H1 (cell line): ENCODE measurements around the gene PPP1R11. TPM values are rescaled to one million over a fixed set of nuclear protein-coding genes. Genes with fewer than 3 reads are reported as not detected.

Source experiments
- BCL11A ChIP-seq, 2 experiments: IDR thresholded peaks; one replicate each; pipeline ENCODE4 v1.6.1; 2011; ENCODE audit warnings: low read depth in 2 of 2, low read length in 2 of 2, mild to moderate bottlenecking in 2 of 2
- BRCA1 ChIP-seq: IDR thresholded peaks from 2 replicates; pipeline ENCODE4 v1.6.1; 2012; ENCODE audit warnings: low read depth, low read length, improper control_type of control experiment
- CHD7 ChIP-seq: fragments of 300-600 bp; sonication (generic); IDR thresholded peaks from 2 replicates; pipeline ENCODE4 v1.7.1; 2012; ENCODE audit warnings: low read length, moderate library complexity, mild to moderate bottlenecking, inconsistent platforms; ENCODE audit not compliant: insufficient replicate concordance
- CREB1 ChIP-seq: IDR thresholded peaks from 2 replicates; pipeline ENCODE4 v1.6.1; 2012; ENCODE audit warnings: inconsistent platforms
- POLR2A ChIP-seq, 2 experiments: IDR thresholded peaks; 1 replicate in 1 of 2; 2 replicates in 1 of 2; pipeline ENCODE4 v1.6.1; 2011; ENCODE audit warnings: low read depth in 2 of 2, low read length in 2 of 2, mild to moderate bottlenecking in 2 of 2; ENCODE audit errors: control extremely low read depth in 1 of 2
- RNF2 ChIP-seq: fragments of 200-900, 300-1000 bp; sonication (generic); IDR thresholded peaks from 2 replicates; pipeline ENCODE4 v1.7.1; 2016; ENCODE audit warnings: borderline replicate concordance, low read depth, mild to moderate bottlenecking, antibody characterized with exemption, low read length; ENCODE audit not compliant: poor library complexity, severe bottlenecking; ENCODE audit errors: missing control alignments
- SAP30 ChIP-seq: fragments of 300-600 bp; sonication (generic); IDR thresholded peaks from 2 replicates; pipeline ENCODE4 v1.7.1; 2012; ENCODE audit warnings: low read length, moderate library complexity, mild to moderate bottlenecking, inconsistent platforms; ENCODE audit not compliant: insufficient read depth, insufficient replicate concordance
- SP1 ChIP-seq: IDR thresholded peaks from 2 replicates; pipeline ENCODE4 v1.6.1; 2011; ENCODE audit warnings: low read depth, low read length
- TAF7 ChIP-seq: optimal IDR thresholded peaks from 2 replicates; pipeline ENCODE3; 2011; ENCODE audit warnings: low read depth, mild to moderate bottlenecking, inconsistent platforms, low read length, moderate library complexity, borderline replicate concordance
- USF2 ChIP-seq: IDR thresholded peaks from 2 replicates; pipeline ENCODE4 v1.6.1; 2011; ENCODE audit warnings: low read length, improper control_type of control experiment
- polyA plus RNA-seq, 7 experiments: library from polyadenylated mRNA; depleted of rRNA in 3 of 7; stranded (reverse) in 5 of 7; unstranded in 2 of 7; fragments of >200 nt in 5 of 7; fragments of 200-250 nt in 2 of 7; gene quantifications; 1 replicate in 5 of 7; 2 replicates in 1 of 7; 4 replicates in 1 of 7; pipeline versions ENCODE4 v1.2.1 to v1.2.3, GENCODE V29; 2011 to 2013; ENCODE audit warnings: missing spikeins in 2 of 7, mixed read lengths in 2 of 7
- total RNA-seq: library from RNA; stranded (reverse); fragmentation: NEBNext Ultra II Directional; extraction: Animal tissue kit (Norgen Biotek cat#: 25700); gene quantifications from 2 replicates; pipeline ENCODE4 v1.2.1, GENCODE V29; 2021

Gene PPP1R11
- total and polyA plus RNA-seq, 2 of the 8 experiments (the other 6 are each of a cell fraction or from before 2014, with no cell fraction given) = 26.1 to 32.8 TPM

- no peak for TF ChIP-seq CHD7
- no peak for TF ChIP-seq CREB1
- no peak for TF ChIP-seq TAF7
- no peak for TF ChIP-seq RNF2
- no peak for TF ChIP-seq BCL11A (IDR thresholded peaks at IDR 0.05; ENCODE audit: low read depth in 2 of 2, low read length in 2 of 2)
- TF ChIP-seq SAP30 = no peak
- TF ChIP-seq USF2 = no peak
- no peak for TF ChIP-seq BRCA1
- TF ChIP-seq SP1 = no peak
- TF ChIP-seq POLR2A (IDR thresholded peaks at IDR 0.05; ENCODE audit: control extremely low read depth in 1 of 2, low read depth in 2 of 2, low read length in 2 of 2) = no peak
Measured at GRCh38 chr6:30096829-30097228, 29.8 kb downstream of the PPP1R11 start (continued).
